IPS DF 4.7 (cell line): ENCODE measurements around the gene UBN2.

ENCODE experiments used
- DNase-seq: peaks from one replicate; pipeline ENCODE4 v3.0.0-alpha.2; 2013; ENCODE audit warnings: low spot score; ENCODE audit errors: extremely low read depth

The UBN2 gene

DNA sequence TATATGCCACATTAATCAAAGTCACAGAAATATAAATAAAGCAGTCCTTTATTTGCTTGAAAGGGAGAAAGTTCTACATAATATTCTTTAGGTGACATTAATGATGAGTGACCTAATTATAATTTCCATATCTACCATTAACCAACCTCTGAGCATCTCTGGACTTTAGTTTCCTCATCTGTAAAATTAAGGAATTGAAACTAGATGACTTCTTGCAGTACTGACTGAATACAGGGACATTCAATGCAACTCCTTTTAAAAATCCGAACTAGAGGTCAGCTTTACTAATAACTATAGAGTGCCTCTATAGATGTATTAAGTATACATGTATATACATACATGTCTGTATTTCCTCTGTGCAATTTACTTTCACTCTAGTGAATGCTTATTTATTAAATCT, 114.0 kb downstream of the UBN2 start:
- DNase-seq: no peak

DNA sequence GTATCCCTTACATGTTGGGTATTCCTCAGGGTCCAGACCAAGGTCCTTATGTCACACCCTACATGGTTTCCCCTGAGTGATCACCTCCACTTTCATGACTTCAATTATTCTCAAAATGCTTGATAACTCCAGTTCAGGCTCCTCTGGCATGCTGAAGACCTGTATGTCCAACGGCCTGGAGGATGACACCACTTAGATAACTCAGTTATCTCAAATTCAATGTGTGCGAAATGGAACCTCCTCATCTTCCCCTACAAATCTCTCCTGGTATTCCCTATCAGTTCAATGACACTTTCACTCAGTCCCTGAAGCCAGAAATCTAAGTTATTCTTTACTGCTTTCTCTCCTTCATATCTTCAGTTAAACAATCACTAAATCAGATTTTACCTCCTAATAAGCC, 120.0 kb downstream of the UBN2 start:
- no peak for DNase-seq

DNA sequence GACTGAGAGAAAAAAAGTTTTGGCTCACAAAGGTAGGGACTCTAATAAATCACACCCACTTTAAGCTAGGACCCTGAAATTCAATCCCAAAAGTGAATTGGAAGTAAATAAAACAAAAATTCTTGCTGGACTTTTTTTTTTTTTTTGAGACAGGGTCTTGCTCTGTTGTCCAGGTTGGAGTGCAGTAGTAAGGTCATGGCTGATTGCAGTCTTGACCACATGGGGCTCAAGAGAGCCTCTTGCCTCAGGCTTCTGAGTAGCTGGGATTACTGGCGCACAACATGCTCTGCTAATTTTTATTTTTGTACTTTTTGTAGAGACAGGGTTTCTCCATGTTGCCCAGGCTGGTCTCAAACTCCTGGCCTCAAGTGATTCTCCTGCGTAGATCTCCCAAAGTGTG, 123.7 kb downstream of the UBN2 start:
- no peak for DNase-seq

DNA sequence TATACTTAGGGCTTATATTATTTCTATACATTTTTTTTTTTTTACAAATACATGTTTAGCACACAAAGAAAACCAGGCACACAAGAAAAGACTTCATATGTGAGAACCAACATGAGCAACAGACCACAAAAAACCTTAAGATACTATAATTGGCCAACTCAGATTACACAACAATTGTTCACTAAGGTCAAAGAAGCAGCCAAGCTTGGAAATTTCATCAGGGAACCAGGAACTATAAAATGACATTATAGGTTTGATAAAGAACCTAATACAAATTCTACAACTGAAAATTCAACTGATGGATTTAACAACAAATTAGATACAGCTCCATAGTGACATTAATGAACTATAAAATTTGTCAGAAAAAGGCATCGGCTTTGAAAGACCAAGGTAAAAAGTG, 124.3 kb downstream of the UBN2 start:
- DNase-seq: no peak
